ELR (cell line): ENCODE results near the gene TNKS1BP1.
A peak's percentile ranks its signal among the peaks of the same experiment; 100 is the strongest.
"Not testable (repeated sequence)": the region's sequence is repeated elsewhere in the genome, so short reads cannot be mapped to it uniquely, and the experiment has no call there.

Experiments used
- DNase-seq: peaks from one replicate; pipeline ENCODE4 v3.0.0-alpha.2; 2015; ENCODE audit warnings: low read depth

Gene TNKS1BP1

DNA sequence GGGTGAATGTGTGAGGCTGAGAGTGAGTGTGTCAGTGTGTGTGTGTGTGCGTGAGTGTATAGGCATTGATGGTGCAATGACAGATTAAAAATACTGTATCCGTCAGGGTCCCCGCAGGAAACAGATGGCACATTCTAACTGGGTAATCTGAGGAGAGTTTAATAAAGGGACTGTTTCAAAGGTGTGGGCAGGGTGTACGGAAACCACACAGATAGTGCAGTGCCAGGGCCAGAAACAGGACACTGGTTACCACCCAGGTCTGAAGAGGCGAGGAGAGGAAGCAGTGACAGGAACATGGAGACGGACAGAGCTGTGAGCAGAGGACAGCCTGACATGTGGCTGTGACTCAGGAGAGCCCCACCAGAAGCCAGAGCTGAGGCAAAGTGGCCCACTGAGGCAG is 29.9 kb upstream of the TNKS1BP1 start:
- no peak for DNase-seq

DNA sequence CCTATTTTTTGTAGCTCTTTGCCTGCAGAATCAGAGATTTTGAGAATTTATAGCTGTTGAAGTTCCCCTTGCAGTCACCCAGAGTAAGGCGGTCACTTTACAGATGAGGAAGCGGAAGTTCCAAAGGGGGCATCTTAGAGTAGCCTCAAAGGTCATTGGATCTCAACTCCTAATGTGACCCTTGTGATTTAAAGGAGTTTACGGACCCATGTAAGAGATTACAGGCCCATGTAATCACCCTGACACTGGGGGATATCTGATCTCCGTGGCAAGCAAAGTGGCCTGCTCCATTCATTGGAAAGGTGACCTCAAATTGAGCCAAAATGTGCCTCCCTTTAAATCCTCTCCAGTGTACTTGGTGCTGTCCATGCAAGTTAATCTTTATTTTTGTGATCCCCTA is 29.1 kb upstream of the TNKS1BP1 start:
- no peak for DNase-seq

DNA sequence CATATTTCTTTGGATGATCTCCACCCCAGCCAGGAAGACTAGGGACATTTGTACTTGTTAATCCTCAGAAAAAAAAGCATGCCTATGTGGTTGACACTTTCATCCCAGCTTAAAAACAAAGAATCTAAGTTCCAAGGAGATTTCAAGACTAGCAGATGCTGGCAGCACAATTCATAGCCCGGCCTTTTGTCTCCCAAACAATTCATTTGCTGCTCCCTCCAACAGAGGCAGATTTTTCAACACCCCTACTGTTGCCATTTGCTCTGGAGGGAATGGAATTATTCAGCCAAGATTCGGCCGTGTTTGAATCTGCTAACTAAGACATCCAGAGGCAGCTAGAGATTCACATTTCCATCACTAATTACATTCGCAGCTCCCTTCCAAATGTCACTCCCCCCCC is 28.7 kb upstream of the TNKS1BP1 start:
- no peak for DNase-seq

DNA sequence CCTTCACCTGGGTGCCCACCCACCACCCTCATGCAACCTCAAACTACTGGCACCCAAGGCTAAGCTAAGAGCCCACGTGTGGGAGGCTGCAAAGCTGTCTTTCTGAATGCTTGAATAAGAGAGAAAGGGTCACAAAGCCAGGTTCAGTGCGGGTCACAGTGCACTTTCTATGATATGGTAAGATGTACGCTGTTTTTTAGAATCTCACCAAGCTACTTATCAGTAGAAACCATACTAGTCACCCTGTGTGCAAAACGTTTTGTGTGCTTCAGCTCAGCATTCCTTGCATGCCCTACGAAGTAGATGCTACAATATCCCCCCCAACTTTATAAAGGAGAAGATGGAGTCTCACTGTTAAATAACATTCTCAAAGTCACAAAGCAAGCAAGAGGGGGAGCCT is 28.3 kb upstream of the TNKS1BP1 start:
- no peak for DNase-seq

DNA sequence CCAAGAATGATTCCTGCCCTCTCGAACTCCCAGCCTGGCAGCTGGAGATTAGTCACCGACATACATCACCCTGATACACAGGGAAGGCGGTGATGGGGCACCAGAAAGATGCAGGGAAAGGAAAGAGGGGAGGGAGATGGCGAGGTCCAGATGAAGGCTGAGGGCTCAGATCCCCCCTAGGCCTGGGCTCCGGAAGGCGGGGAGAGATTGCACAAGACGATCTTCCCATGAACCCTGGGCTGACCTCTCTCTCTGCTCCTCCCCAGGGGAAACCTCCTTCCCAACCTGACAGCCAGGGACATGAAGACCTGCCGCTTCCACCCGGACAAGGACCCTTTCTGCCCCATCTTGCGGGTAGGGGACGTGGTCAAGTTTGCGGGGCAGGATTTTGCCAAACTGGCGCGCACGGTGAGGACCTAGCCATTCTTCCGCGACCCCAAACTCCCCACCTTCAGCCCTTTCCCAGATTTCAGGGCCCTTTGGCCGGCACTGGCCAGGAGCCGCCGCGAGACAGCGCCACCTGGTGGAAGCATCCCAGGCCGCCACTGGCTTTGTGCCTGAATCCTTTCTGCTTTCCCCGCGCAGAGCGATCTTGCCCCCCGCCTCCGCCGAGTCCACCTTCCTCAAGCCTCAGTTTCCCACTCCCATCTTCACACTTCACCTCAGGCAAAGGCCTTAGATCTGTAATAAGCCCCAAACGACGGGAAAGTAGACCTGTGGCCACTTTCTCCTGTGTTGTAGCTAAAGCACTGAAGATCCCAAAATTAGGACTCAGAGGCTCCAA is 24.9 kb upstream of the TNKS1BP1 start:
- DNase-seq, result peak; percentile 63

DNA sequence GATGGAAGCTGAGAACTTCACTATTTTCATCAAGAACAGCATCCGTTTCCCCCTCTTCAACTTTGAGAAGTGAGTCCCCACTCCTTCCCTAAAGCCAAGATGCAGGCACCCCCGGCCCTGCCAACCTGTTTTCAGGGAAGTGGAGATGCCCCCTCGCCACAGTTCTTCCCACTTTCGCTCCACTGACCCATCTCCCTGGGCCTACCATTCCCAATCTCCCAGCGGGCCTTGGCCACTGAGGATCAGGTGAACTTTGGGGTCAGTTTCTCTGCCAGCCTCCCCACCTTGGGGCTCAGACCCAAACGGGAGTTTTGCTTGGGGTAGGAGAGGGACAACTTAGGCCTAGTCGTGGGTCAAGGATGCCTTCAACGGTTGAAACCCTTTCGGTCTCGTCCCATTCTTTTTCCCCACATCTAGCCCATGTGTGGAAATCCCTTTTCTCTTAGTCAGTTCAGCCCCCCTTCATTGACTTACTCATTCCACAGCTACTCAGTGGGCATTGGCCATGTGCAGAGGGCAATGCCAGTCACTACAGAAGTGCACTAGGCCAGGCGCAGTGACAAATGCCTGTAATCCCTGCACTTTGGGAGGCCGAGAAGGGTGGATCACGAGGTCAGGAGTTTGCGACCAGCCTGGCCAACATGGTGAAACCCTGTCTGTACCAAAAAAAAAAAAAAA is 24.0 kb upstream of the TNKS1BP1 start:
- peak; percentile 48 for DNase-seq

DNA sequence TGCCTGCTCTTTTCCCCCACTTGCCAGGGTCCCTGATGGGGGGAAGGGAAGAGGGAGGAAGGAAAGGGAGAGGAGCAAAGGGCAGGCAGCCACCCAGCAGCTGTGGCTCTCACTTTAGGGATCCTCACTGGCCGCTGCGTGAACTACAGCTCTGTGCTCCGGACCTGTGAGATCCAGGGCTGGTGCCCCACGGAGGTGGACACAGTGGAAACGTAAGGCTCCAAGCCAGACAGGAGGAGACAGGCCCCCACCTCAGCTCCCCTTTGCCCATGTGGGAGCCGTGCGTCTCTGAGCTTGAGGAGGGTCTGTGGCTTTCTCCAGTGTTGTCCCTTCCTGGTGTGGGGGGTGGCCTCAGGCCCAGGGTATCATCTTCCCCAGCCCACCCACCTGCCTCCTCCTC is 23.3 kb upstream of the TNKS1BP1 start:
- DNase-seq, result no peak

DNA sequence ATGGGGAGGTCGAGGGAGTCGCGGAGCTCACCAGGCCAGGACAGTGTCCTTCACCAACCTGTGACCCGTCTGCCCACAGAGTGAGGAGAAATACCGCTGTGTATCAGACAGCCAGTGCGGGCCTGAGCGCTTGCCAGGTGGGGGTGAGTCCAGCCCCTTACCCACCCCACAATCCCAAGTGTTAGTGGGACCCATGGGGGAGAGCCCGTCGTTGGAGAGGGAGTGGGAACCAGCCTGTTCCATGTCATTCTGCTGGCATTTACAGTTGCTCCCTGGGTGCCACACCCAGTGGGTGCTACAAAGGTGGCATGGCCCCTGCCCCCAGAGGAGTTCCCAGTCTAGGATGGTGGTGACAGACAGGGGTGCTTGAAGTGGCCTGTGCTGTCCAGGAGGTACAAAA is 22.6 kb upstream of the TNKS1BP1 start:
- no peak for DNase-seq

DNA sequence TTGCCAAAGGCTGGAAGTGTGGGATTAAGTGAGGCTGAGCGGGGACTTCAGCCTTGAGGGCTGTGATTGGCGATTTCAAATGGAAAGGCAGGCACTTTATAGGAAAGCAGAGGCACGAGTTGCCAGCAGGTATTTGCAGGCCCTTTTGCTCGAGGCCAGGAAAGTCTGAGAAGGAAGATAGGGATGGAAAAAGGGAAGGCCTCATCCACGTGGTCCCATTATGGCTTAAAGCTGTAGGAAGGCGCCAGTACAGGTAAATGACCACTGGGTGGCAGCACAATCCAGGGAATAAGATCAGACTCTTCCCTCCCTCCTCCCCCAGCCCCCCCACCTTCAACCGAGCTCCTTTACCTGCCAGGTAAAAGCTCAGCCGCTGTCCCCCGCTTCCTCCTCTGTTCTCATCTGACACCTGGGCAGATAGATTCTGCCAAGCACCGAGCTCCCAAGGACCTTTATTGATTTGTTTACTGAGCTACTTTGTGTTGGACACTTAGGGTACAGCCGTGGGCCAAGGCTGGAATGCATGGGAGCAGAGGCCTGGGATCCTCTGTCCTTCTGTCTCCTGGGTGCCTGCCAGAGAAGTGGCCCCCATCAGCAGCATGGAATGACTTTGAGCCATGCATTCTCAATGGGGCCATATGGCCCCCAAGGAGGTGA is 20.9 kb upstream of the TNKS1BP1 start:
- DNase-seq, result peak; percentile 81

DNA sequence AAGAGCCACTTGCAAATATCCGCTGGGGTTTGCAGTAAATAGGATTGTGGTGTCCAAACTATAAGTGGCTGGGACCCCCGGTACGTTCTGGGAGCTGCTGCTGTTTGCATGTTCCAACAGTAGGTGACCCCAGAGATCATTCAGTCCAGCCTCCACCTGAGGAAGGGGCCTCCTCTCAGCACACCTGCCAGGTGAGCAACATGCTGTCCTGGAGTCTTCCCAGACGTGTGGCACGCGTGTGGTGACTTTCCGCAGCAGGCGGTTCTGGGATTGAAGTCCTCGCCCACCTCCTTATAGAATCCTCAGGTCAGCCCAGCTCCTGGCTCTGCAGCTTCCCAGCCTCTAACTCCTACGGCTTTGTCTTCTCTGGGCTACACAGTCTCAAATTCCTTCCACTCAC is 20.1 kb upstream of the TNKS1BP1 start:
- no peak for DNase-seq

DNA sequence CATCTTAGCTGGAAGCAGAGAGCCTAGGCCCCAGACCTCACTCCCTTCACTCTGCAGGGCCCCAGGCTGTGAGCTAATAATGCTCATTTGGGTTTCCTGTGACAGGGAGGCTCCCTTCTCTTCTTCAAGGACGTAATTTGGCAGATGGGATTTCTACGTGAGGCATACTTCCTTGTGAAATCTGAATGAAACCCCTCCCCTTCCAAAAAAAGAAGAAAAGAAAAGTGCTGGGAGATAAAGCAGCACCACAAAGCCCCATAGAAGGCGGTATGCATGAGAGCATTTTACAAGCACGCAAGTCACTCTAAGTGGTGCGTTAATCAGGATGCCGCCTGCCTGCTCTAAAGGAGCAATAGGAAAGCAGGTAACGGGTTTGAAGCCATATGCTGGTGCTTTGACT is 19.1 kb upstream of the TNKS1BP1 start:
- no peak for DNase-seq

DNA sequence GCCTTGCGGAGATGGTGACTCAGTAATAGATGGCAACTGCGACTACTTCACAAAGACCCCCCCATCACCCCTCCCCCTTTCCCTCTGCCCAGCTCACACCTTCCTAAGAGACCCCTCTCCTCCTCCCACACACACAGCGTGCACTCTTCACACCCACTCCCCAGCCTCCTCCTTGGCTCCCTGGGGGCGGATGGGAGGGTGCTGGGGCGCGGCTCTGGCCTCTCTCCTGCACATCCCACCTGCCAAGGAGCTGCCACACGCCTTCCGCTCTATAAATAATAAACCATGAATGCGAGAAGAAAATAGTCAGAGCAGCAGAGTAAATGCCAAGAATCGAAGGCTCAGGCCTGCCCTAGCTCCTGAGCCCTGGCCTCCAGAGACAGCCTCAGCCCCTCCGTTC is 17.9 kb upstream of the TNKS1BP1 start:
- DNase-seq, result no peak

DNA sequence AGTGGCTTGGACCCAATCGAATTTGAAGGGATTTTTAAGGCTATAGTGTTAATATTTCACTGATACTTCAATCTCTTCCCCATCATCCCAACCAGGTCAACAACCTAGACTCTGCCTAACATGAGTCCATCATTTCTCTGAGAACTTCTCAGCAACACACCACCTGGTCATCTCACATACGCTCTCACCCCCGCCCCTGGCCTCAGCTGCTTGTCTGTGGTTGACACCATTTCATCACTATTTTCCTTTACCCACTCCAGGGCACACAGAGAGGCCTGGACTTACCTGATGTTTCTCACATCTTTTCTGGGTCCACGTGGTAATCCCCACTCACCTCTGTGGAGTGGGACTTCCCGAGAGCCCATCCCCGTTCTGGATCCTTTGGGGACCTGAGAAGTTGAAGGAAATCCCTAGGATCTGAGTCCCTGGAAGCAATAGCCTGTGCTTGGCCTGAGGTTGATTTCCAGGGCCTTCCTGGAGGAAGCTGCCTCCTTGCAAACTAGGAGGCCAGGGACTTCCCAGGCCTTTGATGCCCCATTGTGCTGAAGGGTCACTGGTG is 16.6 kb upstream of the TNKS1BP1 start:
- no peak for DNase-seq

DNA sequence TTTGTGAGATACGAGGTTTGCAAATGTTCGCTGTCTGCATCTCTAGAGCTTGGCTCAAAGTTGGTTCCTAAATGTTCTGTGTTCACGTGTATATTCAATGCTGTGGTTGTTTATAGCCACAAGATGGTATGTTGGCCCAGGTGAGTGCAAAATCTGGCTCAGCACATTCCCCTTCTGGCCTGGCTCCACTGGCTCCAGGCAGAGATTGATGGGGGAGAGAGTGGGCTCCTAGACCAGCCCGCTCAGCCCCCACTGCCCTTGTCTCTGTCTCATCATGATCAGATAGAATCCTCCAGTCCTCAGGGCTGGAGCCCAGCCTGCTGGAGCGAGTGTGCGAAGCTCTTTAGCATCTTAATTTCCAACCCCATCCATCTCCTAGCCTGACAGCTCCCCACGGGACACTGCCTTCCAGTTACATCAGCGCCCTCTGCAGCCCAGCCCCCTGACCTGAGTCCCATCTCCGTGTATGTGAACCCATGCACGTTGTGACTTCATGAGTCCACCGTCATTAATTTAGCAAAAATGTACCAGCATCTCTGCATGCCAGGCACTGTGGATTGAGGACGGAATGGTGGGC is 15.4 kb upstream of the TNKS1BP1 start:
- peak; percentile 42 for DNase-seq

DNA sequence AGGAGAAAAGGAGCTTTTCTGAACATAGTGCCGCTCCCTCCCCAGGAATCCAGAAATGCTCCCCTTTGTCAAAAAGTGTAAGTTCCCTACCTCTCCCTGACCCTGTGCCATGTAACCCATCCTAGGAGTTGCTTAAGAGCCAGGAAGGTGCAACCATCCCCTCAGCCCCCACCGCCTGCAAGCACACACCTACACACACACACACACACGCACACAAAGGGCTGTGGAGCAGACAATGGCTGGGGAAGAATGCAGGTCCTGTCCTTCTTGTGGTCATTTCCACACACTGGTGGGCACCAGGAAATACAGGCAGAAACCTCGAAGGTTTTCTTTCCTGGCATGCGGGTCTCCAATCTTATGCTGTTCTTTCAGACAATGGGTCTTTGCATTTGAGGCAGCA is 14.6 kb upstream of the TNKS1BP1 start:
- DNase-seq, result no peak

DNA sequence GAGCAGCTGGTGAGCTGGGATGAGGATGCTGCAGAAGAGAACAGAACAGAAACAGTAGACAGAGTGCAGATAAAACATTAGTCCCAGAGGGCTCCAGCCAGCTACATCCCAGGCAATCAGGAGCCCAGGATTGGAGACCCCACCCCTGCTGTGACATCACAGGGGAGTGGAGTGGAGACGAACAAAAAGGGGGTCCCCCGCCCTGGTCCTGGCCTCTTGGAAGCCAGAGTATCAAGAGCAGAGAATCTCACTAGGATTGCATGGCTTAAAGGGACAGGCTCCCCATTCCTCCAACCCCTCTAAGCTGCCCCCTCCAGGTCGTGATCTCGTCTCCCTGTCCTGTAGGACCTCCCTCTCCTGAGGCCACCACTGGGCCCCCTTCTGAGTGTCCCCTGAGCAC is 13.4 kb upstream of the TNKS1BP1 start, which contains the start of gene P2RX3:
Gene P2RX3, plus strand, starts transcription at position 211 of the 400 bp plus-strand sequence. CDS start 199 bp downstream, outside the sequence.
- no peak for DNase-seq

DNA sequence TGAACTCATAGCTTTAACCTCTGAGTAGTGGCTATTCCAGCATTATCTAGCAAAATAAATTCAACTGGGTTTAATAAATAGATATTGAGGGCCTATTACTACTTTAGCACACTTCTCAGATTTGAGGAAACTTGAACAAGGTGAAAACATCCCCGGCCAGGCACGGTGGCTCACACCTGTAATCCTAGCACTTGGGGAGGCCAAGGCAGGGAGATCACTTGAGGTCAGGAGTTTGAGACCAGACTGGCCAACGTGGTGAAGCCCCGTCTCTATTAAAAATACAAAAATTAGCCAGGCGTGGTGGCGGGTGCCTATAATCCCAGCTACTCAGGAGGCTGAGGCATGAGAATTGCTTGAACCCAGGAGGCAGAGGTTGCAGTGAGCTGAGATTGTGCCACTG is 12.1 kb upstream of the TNKS1BP1 start:
- DNase-seq, result not testable (repeated sequence)

DNA sequence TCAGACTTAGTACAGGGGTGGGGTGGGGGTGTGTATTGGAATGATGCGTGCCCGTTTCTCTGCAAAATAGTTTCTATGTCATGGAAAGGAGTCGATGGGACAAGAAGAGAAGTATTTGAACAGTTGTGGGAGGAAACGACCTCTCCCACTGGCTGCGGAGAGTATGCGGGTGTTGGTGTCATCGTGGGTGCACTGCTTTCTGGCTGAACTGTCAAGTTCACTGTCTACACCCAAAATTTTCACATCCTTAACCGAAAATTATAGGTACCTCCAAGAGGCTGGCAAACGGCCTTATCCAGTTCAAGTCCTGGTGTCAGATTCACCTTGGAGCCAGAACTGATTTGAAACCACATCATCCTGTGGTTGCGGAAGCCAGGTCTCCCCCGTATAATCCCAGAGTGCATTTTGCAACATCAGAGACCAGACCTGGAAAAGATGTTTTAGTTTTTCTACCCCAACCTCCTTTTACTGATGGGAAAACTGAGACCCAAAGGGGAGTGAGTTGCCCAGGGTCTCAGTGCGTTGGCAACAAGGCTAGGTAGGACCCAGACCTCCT is 11.4 kb upstream of the TNKS1BP1 start:
- DNase-seq, result no peak

DNA sequence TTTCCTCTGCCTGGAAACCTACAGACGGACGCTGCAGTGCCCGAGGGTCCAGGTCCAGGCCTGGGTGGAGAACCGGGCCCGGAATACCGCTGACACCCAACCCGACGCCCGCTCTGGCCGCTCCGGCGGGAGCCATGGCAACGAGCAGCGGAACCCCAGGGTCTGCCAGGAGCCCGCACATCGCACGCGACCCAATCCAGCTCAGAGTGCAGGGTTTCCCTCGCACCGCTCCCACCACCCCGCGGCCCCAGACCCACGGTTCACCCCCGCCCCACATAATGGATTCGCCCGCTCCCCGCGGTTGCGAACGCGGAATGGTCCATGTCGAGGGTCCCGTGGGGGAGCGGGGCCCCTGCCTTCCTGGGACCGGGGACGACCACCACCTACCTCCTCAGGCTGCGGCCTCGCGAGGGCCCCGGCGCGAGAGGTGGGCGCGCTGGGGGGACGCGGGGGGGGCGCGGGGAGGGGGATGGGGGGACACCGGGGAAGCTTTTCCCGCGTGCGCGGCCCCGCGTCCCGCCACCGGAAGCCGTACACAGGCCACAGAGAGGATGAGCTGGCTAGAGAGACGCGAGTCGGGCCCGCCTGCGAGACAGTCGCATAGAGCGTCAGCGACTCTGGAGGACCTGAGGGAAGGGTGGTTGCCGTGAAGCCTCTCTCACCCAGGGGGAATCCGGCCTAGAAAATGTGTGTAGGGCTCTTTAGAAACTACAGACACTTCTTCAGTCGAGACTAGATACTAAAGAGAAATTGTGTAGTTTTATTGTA is 10.8 kb upstream of the TNKS1BP1 start, which contains the start of gene SSRP1:
Gene SSRP1, minus strand, starts transcription at position 550 of the 768 bp plus-strand sequence. CDS start 771 bp downstream, outside the sequence.
- DNase-seq, result peak; percentile 92

DNA sequence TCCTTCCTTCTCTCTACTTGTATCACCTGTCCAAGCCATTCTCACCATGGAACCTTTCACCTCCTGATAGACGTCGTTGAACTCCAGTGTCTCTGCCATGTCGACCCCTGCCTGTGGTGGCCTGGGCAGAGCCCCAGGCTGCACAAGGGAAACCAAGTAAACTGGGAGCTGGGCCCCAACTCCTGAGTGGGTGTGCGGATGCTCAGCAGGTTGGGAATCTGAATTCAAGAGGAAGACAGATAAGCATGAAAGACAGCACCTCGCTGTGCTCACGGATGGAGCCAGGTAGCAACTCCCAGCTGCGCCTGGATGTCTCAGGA is 10.2 kb upstream of the TNKS1BP1 start:
- no peak for DNase-seq

DNA sequence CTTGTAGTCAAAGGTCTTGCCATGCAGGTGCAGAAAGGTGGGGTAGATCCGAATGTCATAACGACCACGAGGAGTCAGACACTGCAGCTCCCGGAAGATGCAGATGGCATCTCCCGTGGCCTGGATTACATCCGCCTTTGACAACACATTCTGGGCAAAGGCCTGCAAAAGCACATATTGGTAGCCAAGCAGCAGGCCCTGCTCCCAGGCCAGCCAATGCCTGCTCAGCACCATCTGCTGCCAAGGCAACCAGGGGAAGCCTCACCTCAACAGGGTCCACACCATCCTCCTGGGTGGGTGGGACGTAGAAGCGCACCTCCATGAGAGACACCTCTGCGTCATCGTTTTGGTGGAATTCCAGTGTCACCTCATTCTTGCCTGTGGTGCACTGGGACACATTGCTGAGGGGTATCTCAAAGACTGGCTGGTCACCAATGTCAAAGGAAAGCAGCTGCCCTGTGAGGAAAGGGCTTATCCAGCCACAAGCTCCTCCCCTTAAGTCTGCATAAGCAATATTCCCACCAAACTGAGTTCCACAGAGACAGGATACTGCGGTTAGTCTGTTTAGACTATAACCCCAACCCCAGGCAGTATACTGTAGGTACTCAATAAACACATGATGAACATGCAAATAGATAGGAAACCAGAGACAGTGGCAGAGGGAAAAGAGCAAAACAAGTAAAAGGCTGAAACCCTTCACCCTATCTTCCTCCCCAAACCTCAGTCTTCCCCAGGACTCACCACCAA is 8.1 kb upstream of the TNKS1BP1 start:
- DNase-seq, result no peak
